ENCODE data around the gene POLR2I.
"Not testable (repeated sequence)": the region's sequence is repeated elsewhere in the genome, so short reads cannot be mapped to it uniquely, and the experiment has no call there.

DNA sequence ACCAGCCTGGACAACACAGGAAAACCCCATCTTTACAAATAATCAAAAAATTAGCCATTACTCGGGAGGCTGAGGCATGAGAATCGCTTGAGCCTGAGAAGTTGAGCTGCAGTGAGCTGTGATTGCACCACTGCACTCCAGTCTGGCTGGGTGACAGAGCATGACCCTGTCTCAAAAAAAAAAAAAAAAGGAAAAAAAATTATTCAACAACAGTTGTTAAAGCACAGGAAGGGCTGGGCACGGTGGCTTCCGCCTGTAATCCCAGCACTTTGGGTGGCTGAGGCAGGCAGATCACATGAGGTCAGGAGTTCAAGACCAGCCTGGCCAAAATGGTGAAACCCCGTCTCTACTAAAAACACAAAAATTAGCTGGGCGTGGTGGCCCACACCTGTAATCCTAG lies 16.5 kb upstream of the POLR2I start:
- not testable (repeated sequence) for TF ChIP-seq MYC (IDR thresholded peaks at IDR 0.05; ENCODE audit: low read depth, low read length); MYC (CRISPR knock-in tag; IDR thresholded peaks at IDR 0.05; ENCODE audit: borderline replicate concordance, low read depth); HMG20A (CRISPR knock-in tag; conservative IDR thresholded peaks at IDR 0.05)

Data from K562 (cell line).